ENCODE data around the gene NLGN1.

The NLGN1 gene

DNA sequence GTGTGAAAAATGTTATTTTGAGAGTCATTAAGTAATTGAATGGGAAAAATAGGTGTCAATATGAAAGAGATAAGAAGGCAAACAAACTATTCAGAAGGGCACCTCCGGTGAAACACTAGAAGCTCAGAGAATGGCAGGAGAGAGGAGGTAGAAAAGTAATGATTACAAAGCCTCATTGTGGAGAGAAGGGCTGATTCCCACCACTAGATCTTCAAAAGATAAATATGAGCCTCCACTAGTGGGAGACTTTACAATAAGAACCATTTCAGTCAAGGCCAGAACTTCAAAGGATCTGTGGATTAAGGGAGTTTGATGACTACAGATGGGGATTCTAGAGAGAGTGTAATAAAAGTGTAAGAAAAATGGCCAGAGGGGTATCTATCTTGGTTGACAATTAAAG is 535.6 kb downstream of the NLGN1 start:
- H3K4me3 ChIP-seq (ENCODE audit: low read depth, low read length): no peak overlapping the region
- no peak for TF ChIP-seq CTCF (IDR thresholded peaks at IDR 0.05; ENCODE audit: borderline replicate concordance, insufficient read depth, low read depth, low read length)

DNA sequence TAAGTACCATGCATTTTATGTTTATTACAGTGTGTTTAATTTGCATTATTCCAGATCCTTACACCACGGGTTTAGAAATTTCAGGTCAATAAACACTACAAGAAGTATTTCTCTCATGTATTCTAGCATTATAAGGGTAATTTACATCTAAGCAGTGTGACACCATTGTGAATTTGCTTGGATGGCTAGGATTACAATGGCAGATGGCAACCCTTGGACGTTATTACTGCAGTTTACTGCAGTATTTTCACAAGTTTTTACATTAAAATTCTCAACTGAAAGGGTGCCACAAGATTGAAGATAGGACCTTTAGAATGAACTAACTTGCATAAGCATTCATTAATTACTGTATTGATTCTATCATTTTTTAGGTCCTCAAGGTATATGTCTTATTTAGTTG is 538.8 kb downstream of the NLGN1 start:
- no peak overlapping the region for H3K4me3 ChIP-seq (ENCODE audit: low read depth, low read length)
- TF ChIP-seq CTCF (IDR thresholded peaks at IDR 0.05; ENCODE audit: borderline replicate concordance, insufficient read depth, low read depth, low read length): no peak

DNA sequence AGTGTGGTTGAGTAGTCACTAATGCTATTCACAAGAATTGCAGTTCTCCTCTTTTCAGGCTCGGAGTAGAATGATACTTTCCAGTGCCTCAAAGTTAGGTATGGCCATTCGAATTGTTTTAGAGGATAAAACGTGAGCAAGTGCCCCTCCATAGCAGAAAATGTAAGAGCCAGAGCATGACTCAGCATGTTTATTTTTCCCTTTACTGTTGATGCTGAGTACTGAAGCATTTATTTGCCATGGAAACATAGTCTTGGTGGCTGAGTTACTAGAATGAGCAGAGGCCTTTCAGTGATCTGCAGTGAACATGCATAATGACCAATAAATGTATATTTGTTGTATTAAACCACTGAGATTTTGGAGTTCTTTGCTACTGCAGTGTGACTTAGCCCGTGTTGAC is 540.6 kb downstream of the NLGN1 start:
- TF ChIP-seq CTCF (IDR thresholded peaks at IDR 0.05; ENCODE audit: borderline replicate concordance, insufficient read depth, low read depth, low read length): no peak
- H3K4me3 ChIP-seq (ENCODE audit: low read depth, low read length): no peak overlapping the region

GRCh38 chr3:173938616-173939015 is 541.1 kb downstream of the NLGN1 start:
- no peak for TF ChIP-seq CTCF (IDR thresholded peaks at IDR 0.05; ENCODE audit: borderline replicate concordance, insufficient read depth, low read depth, low read length)
- H3K4me3 ChIP-seq (ENCODE audit: low read depth, low read length): no peak overlapping the region

DNA sequence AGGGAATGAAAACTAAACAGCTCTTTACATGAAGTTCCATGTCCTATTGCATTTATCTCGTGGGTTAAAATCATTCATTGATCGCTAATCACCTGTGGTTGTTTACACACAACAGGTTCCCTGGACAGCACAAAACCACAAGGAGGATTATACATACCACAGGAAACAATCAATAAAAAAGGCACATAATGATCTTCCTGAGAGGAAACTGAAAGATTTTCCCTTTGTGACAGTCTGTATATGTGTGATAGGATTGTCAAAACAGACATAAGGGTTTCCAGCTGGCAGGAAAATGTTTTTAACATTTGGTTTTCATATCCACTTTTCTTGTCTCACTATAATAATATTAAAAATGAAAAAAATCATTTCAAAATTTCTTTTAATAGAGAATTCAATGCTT is 541.8 kb downstream of the NLGN1 start:
- no peak for TF ChIP-seq CTCF (IDR thresholded peaks at IDR 0.05; ENCODE audit: borderline replicate concordance, insufficient read depth, low read depth, low read length)
- H3K4me3 ChIP-seq (ENCODE audit: low read depth, low read length): no peak overlapping the region

DNA sequence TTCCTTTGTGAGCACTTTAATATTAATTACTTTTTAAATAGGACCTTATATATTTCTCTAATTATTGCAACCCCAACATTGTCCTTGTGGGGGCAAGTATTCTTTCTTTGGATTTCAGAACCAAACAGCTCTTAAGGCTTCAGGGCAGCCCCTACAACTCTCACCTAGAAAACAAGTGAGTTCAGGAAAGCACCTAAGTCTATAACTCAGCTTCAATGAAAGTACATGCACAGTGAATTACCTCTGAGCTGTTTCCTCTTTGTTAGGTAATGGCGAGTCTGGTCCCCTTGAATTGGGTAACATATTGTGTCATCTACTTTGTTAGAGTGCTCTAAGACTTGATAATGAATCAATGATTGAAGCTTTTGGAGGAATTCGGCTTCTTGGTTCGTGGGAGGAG is 545.7 kb downstream of the NLGN1 start:
- TF ChIP-seq CTCF (IDR thresholded peaks at IDR 0.05; ENCODE audit: borderline replicate concordance, insufficient read depth, low read depth, low read length): no peak
- no peak overlapping the region for H3K4me3 ChIP-seq (ENCODE audit: low read depth, low read length)

DNA sequence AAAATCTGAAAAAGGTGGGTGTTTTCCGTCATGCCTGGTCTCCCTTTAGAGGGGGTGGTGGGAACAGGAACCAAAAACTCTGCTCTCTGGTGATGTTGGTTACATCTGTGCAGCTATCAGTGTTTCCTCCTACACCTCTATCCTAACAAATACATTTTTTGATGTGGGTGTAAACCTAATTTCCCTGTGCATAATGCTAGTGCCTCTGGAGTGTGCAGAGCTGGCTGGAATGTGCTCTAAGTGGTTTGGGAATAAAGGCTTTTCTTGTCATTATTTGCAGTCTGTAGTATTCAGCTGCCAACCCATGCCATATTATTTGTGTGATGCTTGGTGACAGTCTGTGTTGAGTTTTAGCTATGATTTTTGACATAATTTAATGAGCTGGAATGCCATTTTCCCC is 547.6 kb downstream of the NLGN1 start:
- no peak for TF ChIP-seq CTCF (IDR thresholded peaks at IDR 0.05; ENCODE audit: borderline replicate concordance, insufficient read depth, low read depth, low read length)
- H3K4me3 ChIP-seq (ENCODE audit: low read depth, low read length): no peak overlapping the region

All from GM12875 (cell line).